GM21526 (cell line): ENCODE measurements around the gene TWIST2.

Experiments used
- ATAC-seq: cut with Tn5 transposase; IDR thresholded peaks from one replicate; pipeline ENCODE4 v1.9.1; 2021; ENCODE audit warnings: moderate library complexity; ENCODE audit not compliant: unreplicated experiment, low FRiP score

The TWIST2 gene

GRCh38 chr2:238870261-238870660 lies 22.4 kb downstream of the TWIST2 start:
- no peak for ATAC-seq

- no peak for ATAC-seq
Measured at GRCh38 chr2:238872026-238872425, 24.1 kb downstream of the TWIST2 start.

GRCh38 chr2:238872628-238873380 lies 24.9 kb downstream of the TWIST2 start:
- ATAC-seq, result no peak

- no peak for ATAC-seq
Measured at GRCh38 chr2:238873381-238873801, 25.5 kb downstream of the TWIST2 start.

- no peak for ATAC-seq
Measured at GRCh38 chr2:238873841-238874240, 26.0 kb downstream of the TWIST2 start.

GRCh38 chr2:238874330-238875050 lies 26.6 kb downstream of the TWIST2 start:
- ATAC-seq, result no peak

- ATAC-seq, result no peak
Measured at GRCh38 chr2:238875101-238875470, 27.2 kb downstream of the TWIST2 start.

GRCh38 chr2:238875471-238876231 lies 27.8 kb downstream of the TWIST2 start:
- no peak for ATAC-seq

GRCh38 chr2:238876232-238876630 lies 28.3 kb downstream of the TWIST2 start:
- ATAC-seq, result no peak

GRCh38 chr2:238878051-238878735 lies 30.3 kb downstream of the TWIST2 start:
- no peak for ATAC-seq

- no peak for ATAC-seq
Measured at GRCh38 chr2:238879043-238879442, 31.2 kb downstream of the TWIST2 start.

- no peak for ATAC-seq
Measured at GRCh38 chr2:238879621-238880377, 31.9 kb downstream of the TWIST2 start.

GRCh38 chr2:238881353-238882081 lies 33.6 kb downstream of the TWIST2 start:
- no peak for ATAC-seq

- ATAC-seq, result no peak
Measured at GRCh38 chr2:238882082-238882755, 34.3 kb downstream of the TWIST2 start.

- no peak for ATAC-seq
Measured at GRCh38 chr2:238883421-238883901, 35.6 kb downstream of the TWIST2 start.

- no peak for ATAC-seq
Measured at GRCh38 chr2:238884122-238884811, 36.4 kb downstream of the TWIST2 start.

- no peak for ATAC-seq
Measured at GRCh38 chr2:238884812-238885408, 37.0 kb downstream of the TWIST2 start.
